Inferior parietal cortex (tissue), 1 donor: ENCODE data around the gene CPSF6.
"Not testable (repeated sequence)": the region's sequence is repeated elsewhere in the genome, so short reads cannot be mapped to it uniquely, and the experiment has no call there.

ENCODE experiments used
- DNase-seq: peaks from one replicate; pipeline ENCODE4 v3.0.0-alpha.2; 2016; ENCODE audit errors: extremely low spot score

Gene CPSF6

GRCh38 chr12:69239352-69239921 is at the start of gene CPSF6:
TSS of gene CPSF6 (plus strand) at chr12:69239569. CDS start at chr12:69239647, 78 bp downstream.
- DNase-seq: peak; percentile 92

- no peak for DNase-seq
Observed at GRCh38 chr12:69196302-69197288, 42.8 kb upstream of the CPSF6 start.

GRCh38 chr12:69199976-69200375 is 39.4 kb upstream of the CPSF6 start:
- not testable (repeated sequence) for DNase-seq

- DNase-seq: no peak
Observed at GRCh38 chr12:69204191-69204590, 35.2 kb upstream of the CPSF6 start.

GRCh38 chr12:69210661-69211060 is 28.7 kb upstream of the CPSF6 start:
- DNase-seq: no peak

- DNase-seq: no peak
Observed at GRCh38 chr12:69211160-69211559, 28.2 kb upstream of the CPSF6 start.

GRCh38 chr12:69214169-69214568 is 25.2 kb upstream of the CPSF6 start:
- no peak for DNase-seq

- no peak for DNase-seq
Observed at GRCh38 chr12:69225251-69225910, 14.0 kb upstream of the CPSF6 start.

GRCh38 chr12:69231479-69231878 is 7.9 kb upstream of the CPSF6 start:
- no peak for DNase-seq

GRCh38 chr12:69238589-69239351 is 599 bp upstream of the CPSF6 start:
- no peak for DNase-seq

GRCh38 chr12:69239922-69240630 is 707 bp downstream of the CPSF6 start:
- no peak for DNase-seq

GRCh38 chr12:69240631-69240995 is 1.2 kb downstream of the CPSF6 start:
- DNase-seq: no peak

- DNase-seq: no peak
Observed at GRCh38 chr12:69241438-69242092, 2.2 kb downstream of the CPSF6 start.

- no peak for DNase-seq
Observed at GRCh38 chr12:69243099-69244084, 4.0 kb downstream of the CPSF6 start.

GRCh38 chr12:69247268-69248018 is 8.1 kb downstream of the CPSF6 start:
- no peak for DNase-seq

- DNase-seq: no peak
Observed at GRCh38 chr12:69252033-69252432, 12.7 kb downstream of the CPSF6 start.

- peak; percentile 75 for DNase-seq
Observed at GRCh38 chr12:69254046-69254445, 14.7 kb downstream of the CPSF6 start.

- no peak for DNase-seq
Observed at GRCh38 chr12:69254862-69255261, 15.5 kb downstream of the CPSF6 start.

- DNase-seq: no peak
Observed at GRCh38 chr12:69258655-69259054, 19.3 kb downstream of the CPSF6 start.
